ENCODE results near the gene CTSD.

DNA sequence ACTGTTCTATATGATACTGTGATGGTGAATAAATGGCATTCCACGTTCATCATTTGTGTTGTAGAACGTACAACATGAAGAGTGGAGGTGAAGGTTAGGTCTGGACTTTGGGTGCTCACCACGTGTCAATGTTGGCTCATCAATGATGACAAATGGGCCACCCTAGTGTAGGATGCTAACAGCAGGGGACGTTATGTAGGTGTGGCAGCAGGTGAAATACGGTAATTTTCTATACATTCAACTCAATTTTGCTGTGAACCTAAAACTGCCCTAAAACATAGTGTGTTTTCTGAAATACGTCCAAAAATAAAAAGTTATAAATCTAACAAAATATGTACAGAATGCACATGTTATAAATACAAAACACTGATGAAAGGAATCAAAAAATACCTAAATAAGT is 60.6 kb downstream of the CTSD start:
- TF ChIP-seq RAD21 (conservative IDR thresholded peaks at IDR 0.05) (no peak), SMC3 (conservative IDR thresholded peaks at IDR 0.05; ENCODE audit: poor library complexity) (no peak)
- TF ChIP-seq, protein P1, sequence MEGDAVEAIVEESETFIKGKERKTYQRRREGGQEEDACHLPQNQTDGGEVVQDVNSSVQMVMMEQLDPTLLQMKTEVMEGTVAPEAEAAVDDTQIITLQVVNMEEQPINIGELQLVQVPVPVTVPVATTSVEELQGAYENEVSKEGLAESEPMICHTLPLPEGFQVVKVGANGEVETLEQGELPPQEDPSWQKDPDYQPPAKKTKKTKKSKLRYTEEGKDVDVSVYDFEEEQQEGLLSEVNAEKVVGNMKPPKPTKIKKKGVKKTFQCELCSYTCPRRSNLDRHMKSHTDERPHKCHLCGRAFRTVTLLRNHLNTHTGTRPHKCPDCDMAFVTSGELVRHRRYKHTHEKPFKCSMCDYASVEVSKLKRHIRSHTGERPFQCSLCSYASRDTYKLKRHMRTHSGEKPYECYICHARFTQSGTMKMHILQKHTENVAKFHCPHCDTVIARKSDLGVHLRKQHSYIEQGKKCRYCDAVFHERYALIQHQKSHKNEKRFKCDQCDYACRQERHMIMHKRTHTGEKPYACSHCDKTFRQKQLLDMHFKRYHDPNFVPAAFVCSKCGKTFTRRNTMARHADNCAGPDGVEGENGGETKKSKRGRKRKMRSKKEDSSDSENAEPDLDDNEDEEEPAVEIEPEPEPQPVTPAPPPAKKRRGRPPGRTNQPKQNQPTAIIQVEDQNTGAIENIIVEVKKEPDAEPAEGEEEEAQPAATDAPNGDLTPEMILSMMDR (IDR thresholded peaks at IDR 0.05; ENCODE audit: poor library complexity, severe bottlenecking) = no peak

All from neural cell (in vitro differentiated cells).